Measurements from ENCODE around the gene GRM6. TPM values are rescaled to one million over a fixed set of nuclear protein-coding genes. Genes with fewer than 3 reads are reported as not detected.

GRM6 gene
- total RNA-seq, 1 experiment from 2014 or later = 0.33 TPM

Other genes with a start within 250 kb of the GRM6 start
- gene ZNF354B, start 135.4 kb downstream of the GRM6 start, total RNA-seq (2021) = 22.1 to 26.2 TPM (median 25.0 TPM) in 3 replicates
- 1.0 to 2.0 TPM (median 1.7 TPM) in 3 replicates for gene ZFP2, start 99.4 kb downstream of the GRM6 start, total RNA-seq (2021)
- 4.3 to 5.1 TPM (median 4.9 TPM) in 3 replicates for gene ZNF454, start 54.1 kb downstream of the GRM6 start, total RNA-seq (2021)
- gene ZNF879, start 28.5 kb upstream of the GRM6 start, total RNA-seq (2021) = 4.7 to 5.8 TPM (median 5.2 TPM) in 3 replicates
- 7.9 to 8.9 TPM (median 8.9 TPM) in 3 replicates for gene ZNF354C, start 65.1 kb upstream of the GRM6 start, total RNA-seq (2021)

Measured in WTC11 (cell line).